ENCODE data around the gene STIM1. TPM values are rescaled to one million over a fixed set of nuclear protein-coding genes. Genes with fewer than 3 reads are reported as not detected.

The STIM1 gene
- total RNA-seq, 1 experiment from 2014 or later: 15.2 TPM

GRCh38 chr11:3892156-3892555 is 36.7 kb downstream of the STIM1 start:
- TF ChIP-seq, protein P1, sequence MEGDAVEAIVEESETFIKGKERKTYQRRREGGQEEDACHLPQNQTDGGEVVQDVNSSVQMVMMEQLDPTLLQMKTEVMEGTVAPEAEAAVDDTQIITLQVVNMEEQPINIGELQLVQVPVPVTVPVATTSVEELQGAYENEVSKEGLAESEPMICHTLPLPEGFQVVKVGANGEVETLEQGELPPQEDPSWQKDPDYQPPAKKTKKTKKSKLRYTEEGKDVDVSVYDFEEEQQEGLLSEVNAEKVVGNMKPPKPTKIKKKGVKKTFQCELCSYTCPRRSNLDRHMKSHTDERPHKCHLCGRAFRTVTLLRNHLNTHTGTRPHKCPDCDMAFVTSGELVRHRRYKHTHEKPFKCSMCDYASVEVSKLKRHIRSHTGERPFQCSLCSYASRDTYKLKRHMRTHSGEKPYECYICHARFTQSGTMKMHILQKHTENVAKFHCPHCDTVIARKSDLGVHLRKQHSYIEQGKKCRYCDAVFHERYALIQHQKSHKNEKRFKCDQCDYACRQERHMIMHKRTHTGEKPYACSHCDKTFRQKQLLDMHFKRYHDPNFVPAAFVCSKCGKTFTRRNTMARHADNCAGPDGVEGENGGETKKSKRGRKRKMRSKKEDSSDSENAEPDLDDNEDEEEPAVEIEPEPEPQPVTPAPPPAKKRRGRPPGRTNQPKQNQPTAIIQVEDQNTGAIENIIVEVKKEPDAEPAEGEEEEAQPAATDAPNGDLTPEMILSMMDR (conservative IDR thresholded peaks at IDR 0.05): no peak
- H4K8ac ChIP-seq (replicated peaks; ENCODE audit: insufficient read length, low read depth, low read length): no peak overlapping the region
- no peak overlapping the region for H3K4ac ChIP-seq (ENCODE audit: low read depth, low read length)
- no peak overlapping the region for H3K14ac ChIP-seq (ENCODE audit: insufficient read depth, low read length)
- H3K79me2 ChIP-seq (ENCODE audit: insufficient read depth, low read length): no peaks in the 10 kb centered on the region
- no peaks in the 10 kb centered on the region for H3K36me3 Mint-ChIP-seq (ENCODE audit: insufficient read depth in 1 of 3, low read depth in 3 of 3)
- H3K9me3 ChIP-seq (ENCODE audit: control insufficient read depth, low read depth, low read length): no peaks in the 10 kb centered on the region
- 0 out of 7 replicates have a peak overlapping the region, but pooled peaks of 1 of the 3 experiments have one; percentile 24 for H3K27ac Mint-ChIP-seq
- H2BK15ac ChIP-seq (ENCODE audit: low read depth, low read length): no peak overlapping the region
- no CpG with 5 or more reads among the region's 2 CpGs for WGBS (ENCODE audit: extremely low coverage, insufficient read length, low lambda C conversion rate)
- no peak overlapping the region for H3K4me3 Mint-ChIP-seq
- H3K9me3 Mint-ChIP-seq: no peaks in the 10 kb centered on the region
- H3K79me1 ChIP-seq (ENCODE audit: insufficient read depth, low read depth, low read length, poor library complexity, severe bottlenecking): no peaks in the 10 kb centered on the region
- no peak overlapping the region for H3K4me2 ChIP-seq (ENCODE audit: insufficient read depth, insufficient read length, low read length)
- H2BK5ac ChIP-seq (ENCODE audit: insufficient read length, low read length): no peak overlapping the region
- no peak overlapping the region for H3K56ac ChIP-seq (ENCODE audit: insufficient read length, low read depth, low read length)
- H4K5ac ChIP-seq (ENCODE audit: insufficient read length, low read depth, low read length): no peak overlapping the region
- H2BK120ac ChIP-seq (ENCODE audit: low read depth, low read length, poor library complexity, severe bottlenecking): no peak overlapping the region
- no peak overlapping the region for H2BK12ac ChIP-seq (ENCODE audit: insufficient read length, low read depth, low read length)
- no peaks in the 10 kb centered on the region for H3K27me3 ChIP-seq (ENCODE audit: insufficient read depth, low read length)
- H3K4me1 Mint-ChIP-seq: no peaks in the 10 kb centered on the region
- H3T11ph ChIP-seq (ENCODE audit: low read length): no peak overlapping the region
- H3K23me2 ChIP-seq (ENCODE audit: insufficient read length, low read depth, low read length, poor library complexity, severe bottlenecking): no peaks in the 10 kb centered on the region
- no peaks in the 10 kb centered on the region for H3K27me3 Mint-ChIP-seq (ENCODE audit: low read depth)
- H3K23ac ChIP-seq (ENCODE audit: insufficient read length, low read depth, low read length): no peak overlapping the region
- H3K4me1 ChIP-seq (ENCODE audit: insufficient read depth, low read length): no peaks in the 10 kb centered on the region
- H3K9ac ChIP-seq (ENCODE audit: extremely low read depth, insufficient read length, low read length): no peak overlapping the region
- no peak for DNase-seq
- no peaks in the 10 kb centered on the region for H4K20me1 ChIP-seq (ENCODE audit: control insufficient read depth, insufficient read depth, insufficient read length)
- H3K27ac ChIP-seq (ENCODE audit: insufficient read length, low read depth, low read length): no peak overlapping the region
- H4K91ac ChIP-seq (ENCODE audit: insufficient read length, low read depth, low read length): no peak overlapping the region
- H3K18ac ChIP-seq (ENCODE audit: insufficient read length, low read depth, low read length): no peak overlapping the region
- no peak overlapping the region for H2AFZ ChIP-seq (ENCODE audit: low read length)
- no peak overlapping the region for H2BK20ac ChIP-seq (ENCODE audit: low read depth, low read length, poor library complexity, severe bottlenecking)
- H2AK5ac ChIP-seq (ENCODE audit: insufficient read length, low read length): no peak overlapping the region

Measured in H9 (cell line).